WTC11 (cell line): ENCODE measurements around the gene RPL37. TPM values are rescaled to one million over a fixed set of nuclear protein-coding genes. Genes with fewer than 3 reads are reported as not detected.

ENCODE experiments used
- CBFB ChIP-seq: sonication (generic); formaldehyde crosslinking; IDR thresholded peaks from 2 replicates; pipeline ENCODE4 v1.8.1; 2022; ENCODE audit warnings: mild to moderate bottlenecking, low read depth, missing genetic modification reagents
- CREB1 ChIP-seq: sonication (generic); formaldehyde crosslinking; IDR thresholded peaks from 2 replicates; pipeline ENCODE4 v1.8.0; 2023; ENCODE audit warnings: mild to moderate bottlenecking, missing genetic modification reagents
- CREM ChIP-seq: sonication (generic); formaldehyde crosslinking; IDR thresholded peaks from 2 replicates; pipeline ENCODE4 v1.8.1; 2022; ENCODE audit warnings: mild to moderate bottlenecking, missing genetic modification reagents, moderate library complexity
- E2F4 ChIP-seq: sonication (generic); formaldehyde crosslinking; IDR thresholded peaks from 2 replicates; pipeline ENCODE4 v1.8.1; 2022; ENCODE audit warnings: low read depth, mild to moderate bottlenecking, moderate library complexity, missing genetic modification reagents, borderline replicate concordance
- FOXJ3 ChIP-seq: sonication (generic); formaldehyde crosslinking; IDR thresholded peaks from 2 replicates; pipeline ENCODE4 v1.9.0; 2021; ENCODE audit warnings: missing genetic modification reagents, mild to moderate bottlenecking, borderline replicate concordance
- JUN ChIP-seq: sonication (generic); formaldehyde crosslinking; IDR thresholded peaks from 2 replicates; pipeline ENCODE4 v1.8.0; 2023; ENCODE audit warnings: mild to moderate bottlenecking, missing genetic modification reagents
- KAT7 ChIP-seq: sonication (generic); formaldehyde crosslinking; IDR thresholded peaks from 2 replicates; pipeline ENCODE4 v1.8.1; 2023; ENCODE audit warnings: missing genetic modification reagents, mild to moderate bottlenecking, borderline replicate concordance
- MXD4 ChIP-seq: fragments of 250-450 bp; sonication (Bioruptor Pico); IDR thresholded peaks from 2 replicates; pipeline ENCODE4 v1.8.0; 2021; ENCODE audit warnings: mild to moderate bottlenecking, moderate library complexity, borderline replicate concordance
- MYBL2 ChIP-seq: sonication (generic); formaldehyde crosslinking; IDR thresholded peaks from 2 replicates; pipeline ENCODE4 v1.8.1; 2023; ENCODE audit warnings: mild to moderate bottlenecking, moderate library complexity, missing genetic modification reagents
- NR1H2 ChIP-seq: sonication (generic); formaldehyde crosslinking; IDR thresholded peaks from 2 replicates; pipeline ENCODE4 v1.9.0; 2021; ENCODE audit warnings: mild to moderate bottlenecking, moderate library complexity, missing genetic modification reagents
- NR2C2 ChIP-seq: sonication (generic); formaldehyde crosslinking; IDR thresholded peaks from 2 replicates; pipeline ENCODE4 v1.8.0; 2022; ENCODE audit warnings: mild to moderate bottlenecking, missing genetic modification reagents
- RORB ChIP-seq: fragments of 250-450 bp; sonication (Bioruptor Pico); IDR thresholded peaks from 2 replicates; pipeline ENCODE4 v1.9.0; 2021; ENCODE audit warnings: mild to moderate bottlenecking
- TEAD4 ChIP-seq: sonication (generic); formaldehyde crosslinking; IDR thresholded peaks from 2 replicates; pipeline ENCODE4 v1.8.0; 2022; ENCODE audit warnings: mild to moderate bottlenecking, missing genetic modification reagents
- ZNF138 ChIP-seq: sonication (generic); formaldehyde crosslinking; conservative IDR thresholded peaks from 2 replicates; pipeline ENCODE4 v1.8.1; 2022; ENCODE audit warnings: mild to moderate bottlenecking, moderate library complexity, missing genetic modification reagents
- ZNF232 ChIP-seq: sonication (generic); formaldehyde crosslinking; IDR thresholded peaks from 2 replicates; pipeline ENCODE4 v1.8.0; 2022; ENCODE audit warnings: mild to moderate bottlenecking, missing genetic modification reagents
- ZNF416 ChIP-seq: fragments of 250-450 bp; sonication (Bioruptor Pico); IDR thresholded peaks from 2 replicates; pipeline ENCODE4 v1.9.0; 2021; ENCODE audit warnings: mild to moderate bottlenecking, inconsistent platforms
- ZNF425 ChIP-seq: fragments of 250-450 bp; sonication (Bioruptor Pico); conservative IDR thresholded peaks from 2 replicates; pipeline ENCODE4 v1.9.0; 2021; ENCODE audit warnings: mild to moderate bottlenecking
- total RNA-seq: library from RNA; stranded (reverse); gene quantifications from 3 replicates; pipeline ENCODE4 v1.2.3, GENCODE V29; 2021
- TF ChIP-seq, protein P1 (sequence below): sonication (generic); formaldehyde crosslinking; IDR thresholded peaks from 2 replicates; pipeline ENCODE4 v1.8.1; 2022; ENCODE audit warnings: mild to moderate bottlenecking, moderate library complexity, missing genetic modification reagents
- TF ChIP-seq, protein P2 (sequence below): sonication (generic); formaldehyde crosslinking; IDR thresholded peaks from 2 replicates; pipeline ENCODE4 v1.8.1; 2023; ENCODE audit warnings: mild to moderate bottlenecking, missing genetic modification reagents, borderline replicate concordance
- TF ChIP-seq, protein P3 (sequence below): sonication (generic); formaldehyde crosslinking; IDR thresholded peaks from 2 replicates; pipeline ENCODE4 v1.8.1; 2023; ENCODE audit warnings: mild to moderate bottlenecking, missing genetic modification reagents
- TF ChIP-seq, protein P4 (sequence below): sonication (generic); formaldehyde crosslinking; IDR thresholded peaks from 2 replicates; pipeline ENCODE4 v1.8.0; 2023; ENCODE audit warnings: mild to moderate bottlenecking, missing genetic modification reagents
- TF ChIP-seq, protein P5 (sequence below): sonication (generic); formaldehyde crosslinking; conservative IDR thresholded peaks from 2 replicates; pipeline ENCODE4 v1.8.1; 2023; ENCODE audit warnings: mild to moderate bottlenecking, low read depth, missing genetic modification reagents, moderate library complexity

RPL37 gene
- total RNA-seq, 1 experiment from 2014 or later = 1,405 TPM

GRCh38 chr5:40797273-40798011 lies 37.6 kb downstream of the RPL37 start (continued):
- no peak for TF ChIP-seq ZNF232
- TF ChIP-seq, protein P1, sequence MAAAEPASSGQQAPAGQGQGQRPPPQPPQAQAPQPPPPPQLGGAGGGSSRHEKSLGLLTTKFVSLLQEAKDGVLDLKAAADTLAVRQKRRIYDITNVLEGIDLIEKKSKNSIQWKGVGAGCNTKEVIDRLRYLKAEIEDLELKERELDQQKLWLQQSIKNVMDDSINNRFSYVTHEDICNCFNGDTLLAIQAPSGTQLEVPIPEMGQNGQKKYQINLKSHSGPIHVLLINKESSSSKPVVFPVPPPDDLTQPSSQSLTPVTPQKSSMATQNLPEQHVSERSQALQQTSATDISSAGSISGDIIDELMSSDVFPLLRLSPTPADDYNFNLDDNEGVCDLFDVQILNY (CRISPR knock-in tag) = no peak
- no peak for TF ChIP-seq ZNF138
- no peak for TF ChIP-seq ZNF416
- TF ChIP-seq, protein P2, sequence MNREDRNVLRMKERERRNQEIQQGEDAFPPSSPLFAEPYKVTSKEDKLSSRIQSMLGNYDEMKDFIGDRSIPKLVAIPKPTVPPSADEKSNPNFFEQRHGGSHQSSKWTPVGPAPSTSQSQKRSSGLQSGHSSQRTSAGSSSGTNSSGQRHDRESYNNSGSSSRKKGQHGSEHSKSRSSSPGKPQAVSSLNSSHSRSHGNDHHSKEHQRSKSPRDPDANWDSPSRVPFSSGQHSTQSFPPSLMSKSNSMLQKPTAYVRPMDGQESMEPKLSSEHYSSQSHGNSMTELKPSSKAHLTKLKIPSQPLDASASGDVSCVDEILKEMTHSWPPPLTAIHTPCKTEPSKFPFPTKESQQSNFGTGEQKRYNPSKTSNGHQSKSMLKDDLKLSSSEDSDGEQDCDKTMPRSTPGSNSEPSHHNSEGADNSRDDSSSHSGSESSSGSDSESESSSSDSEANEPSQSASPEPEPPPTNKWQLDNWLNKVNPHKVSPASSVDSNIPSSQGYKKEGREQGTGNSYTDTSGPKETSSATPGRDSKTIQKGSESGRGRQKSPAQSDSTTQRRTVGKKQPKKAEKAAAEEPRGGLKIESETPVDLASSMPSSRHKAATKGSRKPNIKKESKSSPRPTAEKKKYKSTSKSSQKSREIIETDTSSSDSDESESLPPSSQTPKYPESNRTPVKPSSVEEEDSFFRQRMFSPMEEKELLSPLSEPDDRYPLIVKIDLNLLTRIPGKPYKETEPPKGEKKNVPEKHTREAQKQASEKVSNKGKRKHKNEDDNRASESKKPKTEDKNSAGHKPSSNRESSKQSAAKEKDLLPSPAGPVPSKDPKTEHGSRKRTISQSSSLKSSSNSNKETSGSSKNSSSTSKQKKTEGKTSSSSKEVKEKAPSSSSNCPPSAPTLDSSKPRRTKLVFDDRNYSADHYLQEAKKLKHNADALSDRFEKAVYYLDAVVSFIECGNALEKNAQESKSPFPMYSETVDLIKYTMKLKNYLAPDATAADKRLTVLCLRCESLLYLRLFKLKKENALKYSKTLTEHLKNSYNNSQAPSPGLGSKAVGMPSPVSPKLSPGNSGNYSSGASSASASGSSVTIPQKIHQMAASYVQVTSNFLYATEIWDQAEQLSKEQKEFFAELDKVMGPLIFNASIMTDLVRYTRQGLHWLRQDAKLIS (CRISPR knock-in tag) = no peak
- TF ChIP-seq ZNF425 = no peak
- no peak for TF ChIP-seq RORB (CRISPR knock-in tag)
- TF ChIP-seq TEAD4 (CRISPR knock-in tag) = no peak
- no peak for TF ChIP-seq CREB1
- TF ChIP-seq CREM = no peak; the same call in 1 of the 2 replicates
- no peak for TF ChIP-seq KAT7 (CRISPR knock-in tag)
- no peak for TF ChIP-seq E2F4 (CRISPR knock-in tag)
- no peak for TF ChIP-seq NR2C2
- no peak for TF ChIP-seq MYBL2 (CRISPR knock-in tag)
- no peak for TF ChIP-seq MXD4
- no peak for TF ChIP-seq CBFB (CRISPR knock-in tag)
- TF ChIP-seq, protein P3, sequence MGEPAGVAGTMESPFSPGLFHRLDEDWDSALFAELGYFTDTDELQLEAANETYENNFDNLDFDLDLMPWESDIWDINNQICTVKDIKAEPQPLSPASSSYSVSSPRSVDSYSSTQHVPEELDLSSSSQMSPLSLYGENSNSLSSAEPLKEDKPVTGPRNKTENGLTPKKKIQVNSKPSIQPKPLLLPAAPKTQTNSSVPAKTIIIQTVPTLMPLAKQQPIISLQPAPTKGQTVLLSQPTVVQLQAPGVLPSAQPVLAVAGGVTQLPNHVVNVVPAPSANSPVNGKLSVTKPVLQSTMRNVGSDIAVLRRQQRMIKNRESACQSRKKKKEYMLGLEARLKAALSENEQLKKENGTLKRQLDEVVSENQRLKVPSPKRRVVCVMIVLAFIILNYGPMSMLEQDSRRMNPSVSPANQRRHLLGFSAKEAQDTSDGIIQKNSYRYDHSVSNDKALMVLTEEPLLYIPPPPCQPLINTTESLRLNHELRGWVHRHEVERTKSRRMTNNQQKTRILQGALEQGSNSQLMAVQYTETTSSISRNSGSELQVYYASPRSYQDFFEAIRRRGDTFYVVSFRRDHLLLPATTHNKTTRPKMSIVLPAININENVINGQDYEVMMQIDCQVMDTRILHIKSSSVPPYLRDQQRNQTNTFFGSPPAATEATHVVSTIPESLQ (CRISPR knock-in tag) = no peak
- 0 out of 2 replicates have a peak, but pooled peaks have one; percentile 43 for TF ChIP-seq JUN (CRISPR knock-in tag)
- TF ChIP-seq FOXJ3 (CRISPR knock-in tag) = no peak
- no peak for TF ChIP-seq NR1H2
- TF ChIP-seq, protein P4, sequence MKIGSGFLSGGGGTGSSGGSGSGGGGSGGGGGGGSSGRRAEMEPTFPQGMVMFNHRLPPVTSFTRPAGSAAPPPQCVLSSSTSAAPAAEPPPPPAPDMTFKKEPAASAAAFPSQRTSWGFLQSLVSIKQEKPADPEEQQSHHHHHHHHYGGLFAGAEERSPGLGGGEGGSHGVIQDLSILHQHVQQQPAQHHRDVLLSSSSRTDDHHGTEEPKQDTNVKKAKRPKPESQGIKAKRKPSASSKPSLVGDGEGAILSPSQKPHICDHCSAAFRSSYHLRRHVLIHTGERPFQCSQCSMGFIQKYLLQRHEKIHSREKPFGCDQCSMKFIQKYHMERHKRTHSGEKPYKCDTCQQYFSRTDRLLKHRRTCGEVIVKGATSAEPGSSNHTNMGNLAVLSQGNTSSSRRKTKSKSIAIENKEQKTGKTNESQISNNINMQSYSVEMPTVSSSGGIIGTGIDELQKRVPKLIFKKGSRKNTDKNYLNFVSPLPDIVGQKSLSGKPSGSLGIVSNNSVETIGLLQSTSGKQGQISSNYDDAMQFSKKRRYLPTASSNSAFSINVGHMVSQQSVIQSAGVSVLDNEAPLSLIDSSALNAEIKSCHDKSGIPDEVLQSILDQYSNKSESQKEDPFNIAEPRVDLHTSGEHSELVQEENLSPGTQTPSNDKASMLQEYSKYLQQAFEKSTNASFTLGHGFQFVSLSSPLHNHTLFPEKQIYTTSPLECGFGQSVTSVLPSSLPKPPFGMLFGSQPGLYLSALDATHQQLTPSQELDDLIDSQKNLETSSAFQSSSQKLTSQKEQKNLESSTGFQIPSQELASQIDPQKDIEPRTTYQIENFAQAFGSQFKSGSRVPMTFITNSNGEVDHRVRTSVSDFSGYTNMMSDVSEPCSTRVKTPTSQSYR (CRISPR knock-in tag) = peak; percentile 41; the same call in 1 of the 2 replicates
- TF ChIP-seq, protein P5, sequence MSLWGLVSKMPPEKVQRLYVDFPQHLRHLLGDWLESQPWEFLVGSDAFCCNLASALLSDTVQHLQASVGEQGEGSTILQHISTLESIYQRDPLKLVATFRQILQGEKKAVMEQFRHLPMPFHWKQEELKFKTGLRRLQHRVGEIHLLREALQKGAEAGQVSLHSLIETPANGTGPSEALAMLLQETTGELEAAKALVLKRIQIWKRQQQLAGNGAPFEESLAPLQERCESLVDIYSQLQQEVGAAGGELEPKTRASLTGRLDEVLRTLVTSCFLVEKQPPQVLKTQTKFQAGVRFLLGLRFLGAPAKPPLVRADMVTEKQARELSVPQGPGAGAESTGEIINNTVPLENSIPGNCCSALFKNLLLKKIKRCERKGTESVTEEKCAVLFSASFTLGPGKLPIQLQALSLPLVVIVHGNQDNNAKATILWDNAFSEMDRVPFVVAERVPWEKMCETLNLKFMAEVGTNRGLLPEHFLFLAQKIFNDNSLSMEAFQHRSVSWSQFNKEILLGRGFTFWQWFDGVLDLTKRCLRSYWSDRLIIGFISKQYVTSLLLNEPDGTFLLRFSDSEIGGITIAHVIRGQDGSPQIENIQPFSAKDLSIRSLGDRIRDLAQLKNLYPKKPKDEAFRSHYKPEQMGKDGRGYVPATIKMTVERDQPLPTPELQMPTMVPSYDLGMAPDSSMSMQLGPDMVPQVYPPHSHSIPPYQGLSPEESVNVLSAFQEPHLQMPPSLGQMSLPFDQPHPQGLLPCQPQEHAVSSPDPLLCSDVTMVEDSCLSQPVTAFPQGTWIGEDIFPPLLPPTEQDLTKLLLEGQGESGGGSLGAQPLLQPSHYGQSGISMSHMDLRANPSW (CRISPR knock-in tag) = no peak
